ENCODE measurements around the gene NUCB1. TPM values are rescaled to one million over a fixed set of nuclear protein-coding genes. Genes with fewer than 3 reads are reported as not detected.

The NUCB1 gene
- total and polyA plus RNA-seq, 9 of the 15 experiments (the other 6 are each of a cell fraction or from before 2014, with no cell fraction given): 3.1 to 153 (median 71.7) TPM

GRCh38 chr19:48964205-48965039 lies 64.3 kb downstream of the NUCB1 start (continued):
- TF ChIP-seq ARNT (IDR thresholded peaks at IDR 0.05): peak; percentile 22 to 85; a peak in 1 of 4 replicates
- no peak for TF ChIP-seq PTBP1 (IDR thresholded peaks at IDR 0.05; ENCODE audit: low read depth, low read length)
- no peak for TF ChIP-seq CHD4 (IDR thresholded peaks at IDR 0.05; ENCODE audit: insufficient read depth, insufficient replicate concordance, low read depth, low read length, poor library complexity, severe bottlenecking)
- TF ChIP-seq UBTF (IDR thresholded peaks at IDR 0.05; ENCODE audit: borderline replicate concordance in 1 of 2, low read depth in 2 of 2, low read length in 2 of 2): no peak
- no peak for TF ChIP-seq PREB (CRISPR knock-in tag; IDR thresholded peaks at IDR 0.05)
- no peak for TF ChIP-seq CBFB (CRISPR knock-in tag; IDR thresholded peaks at IDR 0.05)
- TF ChIP-seq ARID3A (IDR thresholded peaks at IDR 0.05; ENCODE audit: borderline replicate concordance, low read depth, low read length): no peak
- no peak for TF ChIP-seq NR2C2 (CRISPR knock-in tag; IDR thresholded peaks at IDR 0.05)
- TF ChIP-seq NR2C2 (tag; IDR thresholded peaks at IDR 0.05): 0 out of 2 replicates have a peak, but pooled peaks have one; percentile 50
- TF ChIP-seq ZBTB33 (CRISPR knock-in tag; IDR thresholded peaks at IDR 0.05): no peak
- 0 out of 2 replicates have a peak, but pooled peaks have one; percentile 15 for TF ChIP-seq HDAC2 (IDR thresholded peaks at IDR 0.05)
- no peak for TF ChIP-seq POLR2AphosphoS2 (IDR thresholded peaks at IDR 0.05; ENCODE audit: low read length)
- no peak for TF ChIP-seq ERF (CRISPR knock-in tag; IDR thresholded peaks at IDR 0.05)
- TF ChIP-seq CAMTA2 (CRISPR knock-in tag; conservative IDR thresholded peaks at IDR 0.05): no peak
- TF ChIP-seq SIN3B (IDR thresholded peaks at IDR 0.05; ENCODE audit: low read depth): 0 out of 2 replicates have a peak, but pooled peaks have one; percentile 8
- TF ChIP-seq SNRNP70 (optimal IDR thresholded peaks at IDR 0.05; ENCODE audit: low read depth, low read length): no peak
- no peak for TF ChIP-seq ZNF75A (CRISPR knock-in tag; IDR thresholded peaks at IDR 0.05)
- no peak for TF ChIP-seq MBD2 (IDR thresholded peaks at IDR 0.05; ENCODE audit: borderline replicate concordance, low read depth)
- TF ChIP-seq CREB3L1 (IDR thresholded peaks at IDR 0.05; ENCODE audit: borderline replicate concordance, low read depth): peak; percentile 18; the same call in 1 of the 2 replicates
